Prostate gland (tissue), 2 donors: ENCODE measurements around the gene VPS37D. TPM values are rescaled to one million over a fixed set of nuclear protein-coding genes. Genes with fewer than 3 reads are reported as not detected.

Source experiments
- DNase-seq: peaks from one replicate; pipeline ENCODE4 v3.0.0-alpha.2; 2019; ENCODE audit warnings: low spot score
- H3K27ac ChIP-seq, 2 donors: fragments of 200-600 bp; sonication (generic); 2 replicates each; pipeline ENCODE4 v1.5.1; 2017 to 2019
- H3K27me3 ChIP-seq: fragments of 200-600 bp; sonication (generic); replicated peaks from 2 replicates; pipeline ENCODE4 v1.5.1; 2019; ENCODE audit not compliant: insufficient read depth
- H3K36me3 ChIP-seq, 2 donors: fragments of 200-600 bp; sonication (generic); 1 replicate in 1 of 2; 2 replicates in 1 of 2; pipeline versions ENCODE4 v1.5.1 to v1.8.1; 2017 to 2019
- H3K4me1 ChIP-seq: fragments of 200-600 bp; sonication (generic); replicated peaks from 2 replicates; pipeline ENCODE4 v1.5.1; 2019
- H3K4me3 ChIP-seq, 2 donors: fragments of 200-600 bp; sonication (generic); 2 replicates each; pipeline ENCODE4 v1.5.1; 2017 to 2019
- H3K9me3 ChIP-seq: fragments of 200-600 bp; sonication (generic); 2 replicates; pipeline ENCODE4 v1.5.1; 2017
- CTCF ChIP-seq, 4 experiments: fragments of 200-600 bp in 2 of 4; fragments of 450-650 bp in 2 of 4; sonication (generic) in 2 of 4; IDR thresholded peaks; 1 replicate in 3 of 4; 2 replicates in 1 of 4; pipeline ENCODE4 v1.5.1; 2016 to 2019; ENCODE audit warnings: antibody characterized with exemption in 4 of 4, mild to moderate bottlenecking in 2 of 4, moderate library complexity in 2 of 4
- POLR2A ChIP-seq: fragments of 450-650 bp; IDR thresholded peaks from one replicate; pipeline ENCODE4 v1.6.1; 2016; ENCODE audit warnings: antibody characterized with exemption, mild to moderate bottlenecking
- POLR2AphosphoS5 ChIP-seq: sonication (generic); formaldehyde crosslinking; IDR thresholded peaks from one replicate; pipeline ENCODE4 v1.6.1; 2017; ENCODE audit warnings: antibody characterized with exemption
- WGBS: methylation state at CpG from one replicate; pipeline ENCODE4 v1.1.5; 2018; 5-methylcytosine and 5-hydroxymethylcytosine counted together
- intact Hi-C: fragments of 100-400 bp; cut with DNase I; formaldehyde crosslinking; loops from one replicate; pipeline ENCODE4 v1.14.2; 2022
- total RNA-seq, 2 donors: library from RNA; depleted of rRNA; stranded (reverse); fragments of >200 nt; gene quantifications; one replicate each; pipeline ENCODE4 v1.1.0, GENCODE V29; 2016

The VPS37D gene
- total RNA-seq, 2 donors from 2014 or later = 6.0 to 19.5 TPM

GRCh38 chr7:73696372-73696771 lies 28.7 kb downstream of the VPS37D start:
- TF ChIP-seq POLR2AphosphoS5 = no peak
- TF ChIP-seq POLR2A = no peak
- TF ChIP-seq CTCF (IDR thresholded peaks at IDR 0.05) = no peak
- no peak for DNase-seq
- no peaks in the 10 kb centered on the region for H3K9me3 ChIP-seq
- no peaks in the 10 kb centered on the region for H3K4me1 ChIP-seq
- intact Hi-C loops = no loop called here
- no peak overlapping the region for H3K4me3 ChIP-seq
- 84% methylated on average over 4 of the region's 4 CpGs for WGBS
- H3K27ac ChIP-seq = no peak overlapping the region
- H3K27me3 ChIP-seq = no peaks in the 10 kb centered on the region
- H3K36me3 ChIP-seq = peaks cover 9 to 10% of the 10 kb centered on the region in 2 donors

GRCh38 chr7:73698410-73698809 lies 30.8 kb downstream of the VPS37D start:
- WGBS = 72% methylated on average over 6 of the region's 7 CpGs
- H3K4me1 ChIP-seq = no peaks in the 10 kb centered on the region
- H3K36me3 ChIP-seq = peaks cover 7 to 8% of the 10 kb centered on the region in 2 donors
- TF ChIP-seq POLR2A (no peak), CTCF (IDR thresholded peaks at IDR 0.05) (no peak), POLR2AphosphoS5 (no peak)
- H3K27me3 ChIP-seq = no peaks in the 10 kb centered on the region
- intact Hi-C loops = no loop called here
- DNase-seq = no peak
- no peak overlapping the region for H3K27ac ChIP-seq
- no peak overlapping the region for H3K4me3 ChIP-seq
- no peaks in the 10 kb centered on the region for H3K9me3 ChIP-seq

- H3K36me3 ChIP-seq = no peaks in the 10 kb centered on the region
- no peaks in the 10 kb centered on the region for H3K9me3 ChIP-seq
- H3K27me3 ChIP-seq = no peaks in the 10 kb centered on the region
- intact Hi-C loops = no loop called here
- no peak for DNase-seq
- TF ChIP-seq POLR2AphosphoS5 (no peak), POLR2A (no peak), CTCF (IDR thresholded peaks at IDR 0.05) (no peak)
- no peak overlapping the region for H3K27ac ChIP-seq
- WGBS = 82% methylated on average over 15 of the region's 15 CpGs
- peaks cover 1% of the 10 kb centered on the region for H3K4me1 ChIP-seq
- no peak overlapping the region for H3K4me3 ChIP-seq
Measured at GRCh38 chr7:73699370-73700068, 31.9 kb downstream of the VPS37D start.

GRCh38 chr7:73700069-73700423 lies 32.4 kb downstream of the VPS37D start:
- H3K4me1 ChIP-seq = peaks cover 6% of the 10 kb centered on the region
- no peak overlapping the region for H3K4me3 ChIP-seq
- no peaks in the 10 kb centered on the region for H3K9me3 ChIP-seq
- no peak for TF ChIP-seq POLR2A
- TF ChIP-seq CTCF (IDR thresholded peaks at IDR 0.05) = no peak
- no peak for TF ChIP-seq POLR2AphosphoS5
- DNase-seq = no peak
- intact Hi-C loops = no loop called here
- no peak overlapping the region for H3K27ac ChIP-seq
- WGBS = 82% methylated on average over 14 of the region's 14 CpGs
- no peaks in the 10 kb centered on the region for H3K27me3 ChIP-seq
- H3K36me3 ChIP-seq = no peaks in the 10 kb centered on the region

GRCh38 chr7:73700581-73701134 lies 33.0 kb downstream of the VPS37D start:
- H3K4me3 ChIP-seq = no peak overlapping the region
- intact Hi-C loops = no loop called here
- peaks cover 6% of the 10 kb centered on the region for H3K4me1 ChIP-seq
- H3K27me3 ChIP-seq = no peaks in the 10 kb centered on the region
- H3K9me3 ChIP-seq = no peaks in the 10 kb centered on the region
- DNase-seq = no peak
- TF ChIP-seq POLR2A = no peak
- no peak for TF ChIP-seq POLR2AphosphoS5
- no peak for TF ChIP-seq CTCF (IDR thresholded peaks at IDR 0.05)
- no peaks in the 10 kb centered on the region for H3K36me3 ChIP-seq
- 88% methylated on average over 15 of the region's 15 CpGs for WGBS
- no peak overlapping the region for H3K27ac ChIP-seq
